HCT116 (cell line): Measurements from ENCODE around the gene RABL3.

Source experiments
- EGR1 ChIP-seq: IDR thresholded peaks from 2 replicates; pipeline ENCODE4 v1.6.1; 2012; ENCODE audit warnings: low read depth
- EZH2 ChIP-seq: fragments of 200-600 bp; sonication (generic); IDR thresholded peaks from 2 replicates; pipeline ENCODE4 v1.6.1; 2017; ENCODE audit warnings: antibody characterized with exemption, mixed run types
- FOSL1 ChIP-seq: IDR thresholded peaks from 2 replicates; pipeline ENCODE4 v1.6.1; 2012; ENCODE audit warnings: low read depth
- JUND ChIP-seq: IDR thresholded peaks from 2 replicates; pipeline ENCODE4 v1.6.1; 2012
- POLR2A ChIP-seq: IDR thresholded peaks from 2 replicates; pipeline ENCODE4 v1.7.0; 2011; ENCODE audit warnings: borderline replicate concordance; ENCODE audit not compliant: insufficient read depth, insufficient read length; ENCODE audit errors: extremely low read depth
- POLR2AphosphoS5 ChIP-seq: IDR thresholded peaks from 2 replicates; pipeline ENCODE4 v1.6.1; 2011; ENCODE audit warnings: mild to moderate bottlenecking, low read depth, low read length, moderate library complexity
- RAD21 ChIP-seq: IDR thresholded peaks from 2 replicates; pipeline ENCODE4 v1.6.1; 2012; ENCODE audit warnings: low read depth, mild to moderate bottlenecking
- ZNF274 ChIP-seq: fragments of 200-500 bp; sonication (Bioruptor generic); IDR thresholded peaks from 2 replicates; pipeline ENCODE4 v1.6.1; 2014; ENCODE audit warnings: mild to moderate bottlenecking, low read depth, low read length, inconsistent platforms
- TF ChIP-seq, protein P1 (sequence below): IDR thresholded peaks from 2 replicates; pipeline ENCODE4 v1.6.1; 2012
- TF ChIP-seq, protein P2 (sequence below), 3 experiments: fragments of 200-600 bp in 1 of 3; sonication (generic) in 1 of 3; IDR thresholded peaks in 2 of 3; conservative IDR thresholded peaks in 1 of 3; 2 replicates each; pipeline ENCODE4 v1.5.1; 2012 to 2017; ENCODE audit warnings: low read depth in 2 of 3, low read length in 2 of 3, antibody characterized with exemption in 1 of 3, borderline replicate concordance in 1 of 3, control low read depth in 1 of 3, mild to moderate bottlenecking in 1 of 3, mixed read lengths in 1 of 3, mixed run types in 1 of 3, moderate library complexity in 1 of 3; ENCODE audit not compliant: insufficient read depth in 1 of 3

DNA sequence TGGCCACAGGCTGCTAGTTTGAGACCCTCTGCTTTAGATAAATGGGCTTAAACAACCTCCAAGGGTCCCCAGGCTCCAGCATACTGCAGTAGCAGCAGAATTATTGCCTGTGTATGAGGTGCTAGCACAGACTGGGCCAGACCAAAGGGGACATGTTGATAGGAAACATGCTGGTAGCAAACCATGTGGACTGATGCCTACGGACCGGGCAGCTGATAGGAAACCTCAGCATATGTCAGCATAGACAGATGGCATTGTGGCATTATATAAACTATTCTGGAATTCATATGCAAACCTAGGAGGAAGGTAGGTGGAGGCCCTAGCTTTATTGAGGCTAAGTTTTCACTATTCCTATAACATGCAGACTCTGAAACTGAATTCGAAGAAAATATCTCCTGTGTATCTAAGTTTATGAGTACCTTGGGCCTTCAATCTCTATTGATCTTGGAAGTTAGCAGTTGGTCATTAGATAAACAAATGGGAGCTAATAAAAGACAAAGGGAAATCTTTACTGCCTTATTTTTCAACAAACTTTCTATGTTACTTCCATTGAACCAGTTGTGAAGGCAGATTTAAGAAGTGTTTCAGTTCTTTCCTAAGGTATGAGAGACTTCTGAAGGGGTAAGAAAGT, 58.5 kb downstream of the RABL3 start:
- TF ChIP-seq, protein P1, sequence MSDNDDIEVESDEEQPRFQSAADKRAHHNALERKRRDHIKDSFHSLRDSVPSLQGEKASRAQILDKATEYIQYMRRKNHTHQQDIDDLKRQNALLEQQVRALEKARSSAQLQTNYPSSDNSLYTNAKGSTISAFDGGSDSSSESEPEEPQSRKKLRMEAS: no peak
- TF ChIP-seq ZNF274 (no peak), POLR2AphosphoS5 (no peak), FOSL1 (no peak), EZH2 (no peak), JUND (no peak), POLR2A (no peak), EGR1 (no peak), RAD21 (no peak)
- TF ChIP-seq, protein P2, sequence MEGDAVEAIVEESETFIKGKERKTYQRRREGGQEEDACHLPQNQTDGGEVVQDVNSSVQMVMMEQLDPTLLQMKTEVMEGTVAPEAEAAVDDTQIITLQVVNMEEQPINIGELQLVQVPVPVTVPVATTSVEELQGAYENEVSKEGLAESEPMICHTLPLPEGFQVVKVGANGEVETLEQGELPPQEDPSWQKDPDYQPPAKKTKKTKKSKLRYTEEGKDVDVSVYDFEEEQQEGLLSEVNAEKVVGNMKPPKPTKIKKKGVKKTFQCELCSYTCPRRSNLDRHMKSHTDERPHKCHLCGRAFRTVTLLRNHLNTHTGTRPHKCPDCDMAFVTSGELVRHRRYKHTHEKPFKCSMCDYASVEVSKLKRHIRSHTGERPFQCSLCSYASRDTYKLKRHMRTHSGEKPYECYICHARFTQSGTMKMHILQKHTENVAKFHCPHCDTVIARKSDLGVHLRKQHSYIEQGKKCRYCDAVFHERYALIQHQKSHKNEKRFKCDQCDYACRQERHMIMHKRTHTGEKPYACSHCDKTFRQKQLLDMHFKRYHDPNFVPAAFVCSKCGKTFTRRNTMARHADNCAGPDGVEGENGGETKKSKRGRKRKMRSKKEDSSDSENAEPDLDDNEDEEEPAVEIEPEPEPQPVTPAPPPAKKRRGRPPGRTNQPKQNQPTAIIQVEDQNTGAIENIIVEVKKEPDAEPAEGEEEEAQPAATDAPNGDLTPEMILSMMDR (IDR thresholded peaks at IDR 0.05 in 2 of 3, conservative IDR thresholded peaks at IDR 0.05 in 1 of 3; ENCODE audit: borderline replicate concordance in 1 of 3, insufficient read depth in 1 of 3, low read depth in 2 of 3, low read length in 2 of 3): no peak
